Lung (tissue), 12 donors: ENCODE measurements around the gene DHRS4L2. TPM values are rescaled to one million over a fixed set of nuclear protein-coding genes. Genes with fewer than 3 reads are reported as not detected.
"Not testable (repeated sequence)": the region's sequence is repeated elsewhere in the genome, so short reads cannot be mapped to it uniquely, and the experiment has no call there.

ENCODE experiments used
- ATAC-seq: fragments of 200-7000 bp; cut with Tn5 transposase; one replicate; pipeline ENCODE4 v1.9.1; 2020; ENCODE audit warnings: moderate number of reproducible peaks; ENCODE audit not compliant: insufficient read depth, low FRiP score
- DNase-seq, 3 donors: peaks; one replicate each; pipeline ENCODE4 v3.0.0-alpha.2; 2013 to 2017
- H3K27ac ChIP-seq, 2 donors: one replicate each; pipeline ENCODE4 v1.5.1; 2013; ENCODE audit warnings: mild to moderate bottlenecking in 2 of 2, moderate library complexity in 2 of 2, control low read depth in 1 of 2, inconsistent platforms in 1 of 2, low read depth in 1 of 2, low read length in 1 of 2
- H3K27me3 ChIP-seq, 3 donors: one replicate each; pipeline ENCODE4 v1.5.1; 2013; ENCODE audit warnings: low read length in 2 of 3; ENCODE audit not compliant: control insufficient read depth in 3 of 3, insufficient read depth in 3 of 3
- H3K36me3 ChIP-seq, 4 donors: one replicate each; pipeline ENCODE4 v1.5.1; 2013; ENCODE audit warnings: low read length in 4 of 4, mild to moderate bottlenecking in 1 of 4, moderate library complexity in 1 of 4; ENCODE audit not compliant: control insufficient read depth in 4 of 4, insufficient read depth in 4 of 4
- H3K4me1 ChIP-seq, 5 donors: one replicate each; pipeline ENCODE4 v1.5.1; 2013; ENCODE audit warnings: low read length in 5 of 5, mild to moderate bottlenecking in 2 of 5, moderate library complexity in 1 of 5; ENCODE audit not compliant: control insufficient read depth in 5 of 5, insufficient read depth in 5 of 5
- H3K4me3 ChIP-seq: one replicate; pipeline ENCODE4 v1.5.1; 2013; ENCODE audit warnings: mild to moderate bottlenecking, control low read depth, moderate library complexity
- H3K9ac ChIP-seq, 2 donors: one replicate each; pipeline ENCODE4 v1.5.1; 2013; ENCODE audit warnings: low read length in 2 of 2, control low read depth in 1 of 2; ENCODE audit not compliant: insufficient read depth in 1 of 2
- H3K9me3 ChIP-seq, 4 donors: one replicate each; pipeline ENCODE4 v1.5.1; 2013; ENCODE audit warnings: low read length in 3 of 4, mild to moderate bottlenecking in 1 of 4, moderate library complexity in 1 of 4; ENCODE audit not compliant: control insufficient read depth in 4 of 4, insufficient read depth in 3 of 4
- CTCF ChIP-seq: IDR thresholded peaks from 2 replicates; pipeline ENCODE4 v1.5.1; 2012; ENCODE audit warnings: mild to moderate bottlenecking; ENCODE audit errors: control extremely low read depth, extremely low read depth
- WGBS, 2 donors: extraction: QIAGEN DNeasy Blood & Tissue Kit; methylation state at CpG; one replicate each; pipeline ENCODE4 v1.1.7; 2013; 5-methylcytosine and 5-hydroxymethylcytosine counted together
- polyA plus RNA-seq, 2 donors: library from polyadenylated mRNA; stranded (reverse); fragments of 200-250 nt; gene quantifications; one replicate each; pipeline ENCODE4 v1.2.1, GENCODE V29; 2013
- total RNA-seq, 2 donors: library from RNA; depleted of rRNA in 1 of 2; stranded (reverse); fragments of >200 nt in 1 of 2; gene quantifications; one replicate each; pipeline ENCODE4 v1.2.1, GENCODE V29; 2014 to 2021
- donor health status: control.
- donor health status: control.
- donor health status: Bipolar disorder and iron deficiency.
- donor health status: healthy.
- donor health status: DM: yes; HTN: yes; CAD: no.

Gene DHRS4L2
- total and polyA plus RNA-seq, 4 donors = 17.0 to 44.7 (median 29.8) TPM

- H3K27ac ChIP-seq = no peak overlapping the region
- ATAC-seq (no peak), DNase-seq (no peak)
- H3K36me3 ChIP-seq = peaks cover 0 to 1% (median 0%) of the 10 kb centered on the region in 4 donors
- no peaks in the 10 kb centered on the region for H3K27me3 ChIP-seq
- peaks cover 0 to 17% (median 2%) of the 10 kb centered on the region in 5 donors for H3K4me1 ChIP-seq
- H3K9ac ChIP-seq = no peak overlapping the region
- WGBS, 2 donors = 51 to 76% methylated on average over 2 of the region's 2 CpGs
- H3K9me3 ChIP-seq = no peaks in the 10 kb centered on the region
- H3K4me3 ChIP-seq = no peak overlapping the region
- no peak for TF ChIP-seq CTCF
Observed at GRCh38 chr14:24040692-24041091, 52.0 kb downstream of the DHRS4L2 start.

- no peak overlapping the region for H3K9ac ChIP-seq
- no peaks in the 10 kb centered on the region for H3K9me3 ChIP-seq
- H3K4me3 ChIP-seq = no peak overlapping the region
- peaks cover 0 to 1% (median 0%) of the 10 kb centered on the region in 5 donors for H3K4me1 ChIP-seq
- ATAC-seq (no peak), DNase-seq (peak in 2 of 3 donors; percentile 22 to 55)
- no peak for TF ChIP-seq CTCF
- H3K36me3 ChIP-seq = peaks cover 0 to 1% (median 0%) of the 10 kb centered on the region in 4 donors
- no peaks in the 10 kb centered on the region for H3K27me3 ChIP-seq
- no peak overlapping the region for H3K27ac ChIP-seq
- WGBS, 2 donors = 47 to 62% methylated on average over 5 of the region's 5 CpGs
Observed at GRCh38 chr14:24042746-24043145, 54.0 kb downstream of the DHRS4L2 start.

GRCh38 chr14:24049002-24049401 lies 60.3 kb downstream of the DHRS4L2 start:
- H3K27me3 ChIP-seq, ATAC-seq, DNase-seq, H3K4me3 ChIP-seq, H3K9me3 ChIP-seq, H3K9ac ChIP-seq, H3K36me3 ChIP-seq, H3K27ac ChIP-seq: not testable (repeated sequence)
- 30 to 70% methylated on average over 2 of the region's 2 CpGs for WGBS, 2 donors
- H3K4me1 ChIP-seq = peaks cover 0 to 18% (median 0%) of the 10 kb centered on the region in 5 donors

- not testable (repeated sequence) for H3K9me3 ChIP-seq, ATAC-seq, H3K9ac ChIP-seq, H3K36me3 ChIP-seq, H3K27me3 ChIP-seq, H3K27ac ChIP-seq, H3K4me3 ChIP-seq, DNase-seq
- peaks cover 0 to 18% (median 0%) of the 10 kb centered on the region in 5 donors for H3K4me1 ChIP-seq
- WGBS, 2 donors = 84 to 90% methylated on average over 8 of the region's 8 CpGs
Observed at GRCh38 chr14:24050753-24051152, 62.0 kb downstream of the DHRS4L2 start.
